Mesodermal cell (in vitro differentiated cells): Measurements from ENCODE around the gene PYGB.

Source experiments
- H3K27ac ChIP-seq: 2 replicates; pipeline ENCODE4 v1.7.0; 2013; ENCODE audit warnings: mild to moderate bottlenecking, low read depth, low read length, moderate library complexity; ENCODE audit not compliant: severe bottlenecking
- H3K36me3 ChIP-seq: 2 replicates; pipeline ENCODE4 v1.7.1; 2013; ENCODE audit warnings: mild to moderate bottlenecking, low read length, moderate library complexity; ENCODE audit not compliant: control insufficient read depth, insufficient read depth
- H3K4me1 ChIP-seq: one replicate; pipeline ENCODE4 v1.7.1; 2013; ENCODE audit warnings: mild to moderate bottlenecking, low read length; ENCODE audit not compliant: insufficient read depth, control insufficient read depth, poor library complexity, severe bottlenecking
- H3K4me3 ChIP-seq: 2 replicates; pipeline ENCODE4 v1.7.0; 2013; ENCODE audit warnings: low read length, control low read depth, mild to moderate bottlenecking; ENCODE audit not compliant: insufficient read depth, poor library complexity, severe bottlenecking; ENCODE audit errors: extremely low read depth
- H3K9me3 ChIP-seq: 2 replicates; pipeline ENCODE4 v1.7.1; 2013; ENCODE audit warnings: mild to moderate bottlenecking, low read length, moderate library complexity; ENCODE audit not compliant: control insufficient read depth
- WGBS, 2 experiments: methylation state at CpG; one replicate each; pipeline ENCODE4 v1.1.5; 2013; ENCODE audit warnings: missing lambda C conversion rate in 2 of 2; ENCODE audit not compliant: insufficient coverage in 2 of 2; 5-methylcytosine and 5-hydroxymethylcytosine counted together

Gene PYGB

DNA sequence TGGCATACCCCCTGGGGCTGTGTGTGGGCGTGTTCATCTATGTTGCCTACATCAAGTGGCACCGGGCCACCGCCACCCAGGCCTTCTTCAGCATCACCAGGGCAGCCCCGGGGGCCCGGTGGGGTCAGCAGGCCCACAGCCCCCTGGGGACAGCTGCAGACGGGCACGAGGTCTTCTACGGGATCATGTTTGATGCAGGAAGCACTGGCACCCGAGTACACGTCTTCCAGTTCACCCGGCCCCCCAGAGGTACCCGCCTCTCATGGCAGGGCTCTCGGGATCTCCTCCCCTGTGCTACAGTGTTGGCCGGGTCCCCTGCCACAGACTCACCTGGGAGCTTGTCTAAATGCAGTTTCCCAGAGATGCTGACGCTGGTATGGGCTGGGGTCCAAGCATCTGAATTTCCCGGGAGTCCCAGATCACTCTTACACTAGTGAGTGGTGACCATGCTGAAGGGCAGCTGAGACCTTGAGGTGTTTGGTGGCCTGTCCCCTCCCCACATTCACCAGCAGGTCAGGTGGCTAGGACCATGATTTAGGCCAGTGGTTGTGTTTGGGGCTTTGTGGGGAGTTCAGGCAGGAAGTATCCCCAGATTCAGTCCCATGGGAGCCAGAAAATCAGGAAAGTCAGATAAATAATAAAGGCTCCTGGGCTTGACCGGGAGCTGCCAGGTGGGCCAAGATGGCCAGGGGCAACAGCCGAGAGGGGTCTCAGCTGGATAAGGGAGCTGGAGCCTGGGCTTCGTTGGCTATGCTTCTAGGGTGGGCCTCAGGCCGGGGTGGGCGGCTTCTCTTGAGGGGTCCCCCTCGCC lies 40.5 kb upstream of the PYGB start:
- Histone ChIP-seq H3K4me3 (no peak overlapping the region), H3K27ac (no peak overlapping the region), H3K9me3 (no peaks in the 10 kb centered on the region), H3K4me1 (no peaks in the 10 kb centered on the region), H3K36me3 (peaks cover 42% of the 10 kb centered on the region)
- 94 to 97% methylated on average over 19 to 22 of the region's 22 CpGs for WGBS, 2 experiments

DNA sequence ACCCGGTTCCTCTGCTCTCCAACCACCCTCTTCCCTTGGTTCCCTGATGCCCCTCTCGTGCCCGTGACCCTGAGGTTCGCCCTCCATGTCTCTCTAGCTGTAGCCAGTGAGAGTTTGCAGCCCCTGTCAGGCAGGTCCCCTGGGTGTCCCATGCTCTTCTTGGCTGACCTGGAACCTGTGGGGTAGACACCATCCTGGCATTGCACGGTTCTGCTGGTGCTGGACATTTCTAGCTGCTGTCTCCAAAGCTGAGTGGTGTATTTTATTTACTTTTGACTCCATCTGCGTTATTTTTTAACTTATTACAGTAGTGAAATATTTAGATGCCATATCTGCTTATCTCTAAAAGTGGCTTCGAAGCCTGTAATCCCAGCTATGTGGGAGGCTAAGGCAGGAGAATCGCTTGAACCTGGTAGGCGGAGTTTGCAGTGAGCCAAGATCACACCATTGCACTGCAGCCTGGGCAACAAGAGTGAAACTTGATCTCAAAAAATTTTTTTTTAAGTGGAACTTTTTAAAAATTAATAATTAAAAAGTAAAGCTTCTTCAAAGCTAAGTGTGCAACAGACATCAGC lies 39.8 kb upstream of the PYGB start:
- Histone ChIP-seq H3K36me3 (peaks cover 44% of the 10 kb centered on the region), H3K4me1 (no peaks in the 10 kb centered on the region), H3K27ac (no peak overlapping the region), H3K9me3 (no peaks in the 10 kb centered on the region), H3K4me3 (no peak overlapping the region)
- WGBS, 2 experiments, result 92 to 95% methylated on average over 6 to 7 of the region's 9 CpGs

GRCh38 chr20:25209400-25209799 lies 38.5 kb upstream of the PYGB start:
- no peak overlapping the region for H3K27ac ChIP-seq
- peaks cover 53% of the 10 kb centered on the region for H3K36me3 ChIP-seq
- 80 to 100% methylated on average over 1 of the region's 1 CpG for WGBS, 2 experiments
- H3K9me3 ChIP-seq, result no peaks in the 10 kb centered on the region
- no peak overlapping the region for H3K4me3 ChIP-seq
- no peaks in the 10 kb centered on the region for H3K4me1 ChIP-seq

DNA sequence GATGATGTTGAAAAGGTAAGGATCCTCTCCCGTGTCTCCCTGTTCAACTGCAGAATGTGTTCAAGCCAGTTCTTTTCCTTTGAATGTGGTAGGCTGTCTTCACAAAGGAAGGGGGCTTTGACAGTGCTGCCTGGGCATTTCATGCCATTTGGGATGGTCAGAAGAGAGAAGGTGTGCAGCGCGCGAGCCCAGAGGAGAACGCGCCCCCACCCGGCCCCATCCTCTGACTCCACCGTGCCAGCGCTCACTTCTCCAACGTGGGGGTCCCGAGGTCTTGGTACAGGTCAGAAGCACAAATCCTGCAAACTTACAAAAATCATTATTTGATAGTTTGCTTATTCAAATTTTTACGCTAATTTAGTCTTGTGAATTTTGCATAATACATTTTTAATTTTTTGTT lies 38.0 kb upstream of the PYGB start:
- no peaks in the 10 kb centered on the region for H3K9me3 ChIP-seq
- WGBS, 2 experiments, result 97 to 100% methylated on average over 9 of the region's 12 CpGs
- peaks cover 55% of the 10 kb centered on the region for H3K36me3 ChIP-seq
- H3K4me3 ChIP-seq, result no peak overlapping the region
- no peak overlapping the region for H3K27ac ChIP-seq
- H3K4me1 ChIP-seq, result no peaks in the 10 kb centered on the region

DNA sequence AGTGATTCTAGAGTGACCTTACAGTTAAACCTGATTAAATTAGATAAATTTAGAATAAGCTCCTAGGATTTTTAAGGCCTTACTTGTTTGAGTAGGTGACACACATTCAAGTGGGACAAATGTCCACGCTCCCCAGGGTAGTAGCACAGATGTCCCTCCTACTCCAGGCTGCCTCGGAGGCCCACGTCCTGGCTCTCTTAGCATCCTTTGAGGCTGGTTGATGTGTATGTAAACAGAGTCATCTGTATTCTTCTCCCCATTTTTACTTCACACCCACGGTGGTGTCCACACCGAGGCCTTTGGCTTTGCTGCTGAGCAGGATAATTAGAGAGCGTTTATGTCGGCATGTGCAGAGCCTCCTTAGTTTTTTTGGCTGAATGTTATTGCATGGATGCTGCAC lies 36.6 kb upstream of the PYGB start:
- H3K9me3 ChIP-seq, result no peaks in the 10 kb centered on the region
- no peak overlapping the region for H3K4me3 ChIP-seq
- H3K27ac ChIP-seq, result no peak overlapping the region
- whole genome bisulfite sequencing, 2 experiments, result 100% methylated on average over 1 of the region's 7 CpGs; no CpG with 5 or more reads in 1 of the 2 experiments
- no peaks in the 10 kb centered on the region for H3K4me1 ChIP-seq
- H3K36me3 ChIP-seq, result peaks cover 65% of the 10 kb centered on the region

- H3K4me1 ChIP-seq, result no peaks in the 10 kb centered on the region
- no peaks in the 10 kb centered on the region for H3K9me3 ChIP-seq
- H3K4me3 ChIP-seq, result no peak overlapping the region
- 97% methylated on average over 5 of the region's 5 CpGs; no CpG with 5 or more reads in 1 of the 2 experiments for WGBS, 2 experiments
- H3K36me3 ChIP-seq, result peaks cover 59% of the 10 kb centered on the region
- no peak overlapping the region for H3K27ac ChIP-seq
Measured at GRCh38 chr20:25212242-25212641, 35.6 kb upstream of the PYGB start.

DNA sequence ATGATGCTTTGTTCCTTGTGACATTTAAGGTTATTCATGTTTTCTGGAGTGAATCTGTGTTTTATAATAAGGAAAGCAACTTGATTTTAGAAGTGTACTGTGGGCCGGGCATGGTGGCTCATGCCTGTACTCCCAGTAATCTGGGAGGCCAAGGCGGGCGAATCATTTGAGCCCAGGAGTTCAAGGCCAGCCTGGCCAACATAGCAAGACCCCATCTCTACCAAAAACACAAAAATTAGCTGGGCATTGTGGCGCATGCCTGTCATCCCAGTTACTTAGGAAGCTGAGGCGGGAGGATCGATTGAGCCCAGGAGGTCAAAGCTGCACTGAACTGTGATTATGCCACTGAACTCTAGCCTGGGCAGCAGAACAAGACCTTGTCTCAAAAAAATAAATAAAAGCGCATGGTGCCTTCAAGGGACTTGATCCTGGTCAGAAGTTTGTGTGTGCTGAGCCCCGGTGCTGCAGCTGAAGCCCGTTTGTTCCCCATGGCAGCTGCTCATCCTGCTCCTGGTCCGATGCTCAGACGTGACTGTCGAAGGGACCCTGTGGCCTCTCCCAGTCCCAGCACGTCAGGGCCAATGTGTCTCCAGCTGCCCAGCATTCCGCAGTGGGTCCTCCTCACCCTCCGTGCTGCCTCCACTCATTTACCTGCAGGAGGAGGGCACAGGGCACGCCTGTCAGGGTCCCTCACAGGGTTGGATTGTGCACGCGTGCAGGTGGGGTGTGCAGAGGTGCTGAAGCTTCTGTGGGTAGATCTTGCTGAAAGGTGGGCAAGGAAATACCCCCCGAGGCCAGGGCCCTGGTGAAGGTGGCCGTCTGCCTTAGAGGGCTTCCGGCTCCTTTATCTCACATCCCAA lies 34.1 kb upstream of the PYGB start:
- WGBS, 2 experiments, result 89 to 90% methylated on average over 18 to 20 of the region's 21 CpGs
- Histone ChIP-seq H3K36me3 (peaks cover 64% of the 10 kb centered on the region), H3K27ac (no peak overlapping the region), H3K4me1 (no peaks in the 10 kb centered on the region), H3K9me3 (no peaks in the 10 kb centered on the region), H3K4me3 (no peak overlapping the region)

DNA sequence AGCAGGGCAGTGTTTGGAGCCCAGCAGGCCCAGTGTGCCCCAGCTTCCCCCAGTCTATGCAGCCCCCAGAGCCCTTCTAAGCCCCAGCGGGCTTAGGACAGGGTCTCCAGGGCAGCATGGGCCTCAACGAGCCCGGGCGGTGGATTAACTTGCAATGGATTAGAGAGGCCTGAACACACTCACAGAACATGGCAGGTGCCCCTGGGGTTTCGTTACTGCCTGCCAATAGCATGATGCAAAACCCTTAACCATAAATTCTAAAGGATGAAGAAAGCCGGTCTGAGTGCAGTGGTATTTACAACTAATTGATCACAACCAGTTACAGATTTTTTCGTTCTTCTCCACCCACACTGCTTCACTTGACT lies 33.5 kb upstream of the PYGB start:
- Histone ChIP-seq H3K4me1 (no peaks in the 10 kb centered on the region), H3K36me3 (peaks cover 70% of the 10 kb centered on the region), H3K27ac (no peak overlapping the region), H3K4me3 (no peak overlapping the region), H3K9me3 (no peaks in the 10 kb centered on the region)
- 93% methylated on average over 5 of the region's 7 CpGs; no CpG with 5 or more reads in 1 of the 2 experiments for WGBS, 2 experiments

DNA sequence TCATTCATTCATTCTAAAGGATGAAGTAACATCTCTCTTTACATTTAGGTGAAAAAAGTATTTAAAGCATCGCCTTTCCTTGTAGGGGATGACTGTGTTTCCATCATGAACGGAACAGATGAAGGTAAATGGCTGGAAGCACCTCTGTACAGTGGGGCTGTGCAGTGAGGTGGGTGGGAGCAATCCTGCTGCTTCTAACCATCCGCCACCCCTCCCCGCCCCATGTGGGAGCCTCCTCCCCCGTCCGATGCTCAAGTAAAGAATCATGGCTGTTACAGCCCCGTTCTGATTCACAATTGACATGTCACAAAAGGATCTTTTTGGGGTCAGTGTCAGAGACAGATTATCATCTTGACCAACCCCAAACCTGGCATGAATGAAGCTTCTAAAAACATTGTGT lies 33.1 kb upstream of the PYGB start:
- Histone ChIP-seq H3K9me3 (no peaks in the 10 kb centered on the region), H3K4me3 (no peak overlapping the region), H3K27ac (no peak overlapping the region), H3K36me3 (peaks cover 71% of the 10 kb centered on the region), H3K4me1 (no peaks in the 10 kb centered on the region)
- WGBS, 2 experiments, result 95 to 96% methylated on average over 5 of the region's 7 CpGs

DNA sequence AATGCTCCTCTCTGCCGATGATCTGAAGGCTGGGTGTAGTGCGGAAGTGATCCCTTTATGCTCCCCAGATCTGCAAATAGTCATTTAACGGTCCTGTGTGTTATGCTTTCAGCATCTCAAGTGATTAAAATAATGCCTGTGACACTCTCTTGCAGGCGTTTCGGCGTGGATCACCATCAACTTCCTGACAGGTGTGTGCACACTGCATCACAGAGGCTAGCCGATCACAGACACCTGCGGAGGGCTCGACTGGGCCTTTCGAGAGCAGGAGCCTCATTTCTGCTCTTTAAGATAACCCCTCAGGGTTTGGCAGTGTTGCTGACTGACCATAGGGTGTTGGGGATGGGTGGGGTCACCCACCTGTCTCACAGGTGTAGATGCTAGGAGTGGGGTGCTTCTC lies 32.4 kb upstream of the PYGB start:
- H3K4me1 ChIP-seq, result no peaks in the 10 kb centered on the region
- H3K27ac ChIP-seq, result no peak overlapping the region
- no peak overlapping the region for H3K4me3 ChIP-seq
- H3K36me3 ChIP-seq, result peaks cover 67% of the 10 kb centered on the region
- WGBS, 2 experiments, result 96 to 100% methylated on average over 7 to 8 of the region's 10 CpGs
- no peaks in the 10 kb centered on the region for H3K9me3 ChIP-seq
